NK-92 (cell line): ENCODE measurements around the gene TPPP.

Experiments used
- DNase-seq: peaks from one replicate; lab custom pipeline; 2025; ENCODE audit not compliant: unreplicated experiment; lab: John Stamatoyannopoulos, UW

Gene TPPP

GRCh38 chr5:665956-666711 lies 27.0 kb downstream of the TPPP start:
- no peak for DNase-seq

GRCh38 chr5:665541-665955 lies 27.6 kb downstream of the TPPP start:
- DNase-seq: no peak

- no peak for DNase-seq
Observed at GRCh38 chr5:664994-665360, 28.2 kb downstream of the TPPP start.

- DNase-seq: no peak
Observed at GRCh38 chr5:664343-664993, 28.7 kb downstream of the TPPP start.

- no peak for DNase-seq
Observed at GRCh38 chr5:663436-664342, 29.5 kb downstream of the TPPP start.

- DNase-seq: no peak
Observed at GRCh38 chr5:662751-663435, 30.3 kb downstream of the TPPP start.

GRCh38 chr5:661891-662750 lies 31.0 kb downstream of the TPPP start:
- no peak for DNase-seq

GRCh38 chr5:660491-661030 lies 32.6 kb downstream of the TPPP start:
- no peak for DNase-seq

- DNase-seq: no peak
Observed at GRCh38 chr5:659496-660263, 33.5 kb downstream of the TPPP start.

- DNase-seq: no peak
Observed at GRCh38 chr5:658103-658502, 35.0 kb downstream of the TPPP start.

- DNase-seq: no peak
Observed at GRCh38 chr5:657570-657969, 35.6 kb downstream of the TPPP start.

- no peak for DNase-seq
Observed at GRCh38 chr5:655406-655805, 37.7 kb downstream of the TPPP start.

- no peak for DNase-seq
Observed at GRCh38 chr5:654071-654778, 38.9 kb downstream of the TPPP start.

GRCh38 chr5:652773-653350 lies 40.3 kb downstream of the TPPP start:
- no peak for DNase-seq

GRCh38 chr5:652023-652515 lies 41.1 kb downstream of the TPPP start:
- DNase-seq: no peak

- no peak for DNase-seq
Observed at GRCh38 chr5:651296-652022, 41.7 kb downstream of the TPPP start.

GRCh38 chr5:647727-648126 lies 45.4 kb downstream of the TPPP start:
- DNase-seq: no peak
